ENCODE data around the gene GPC2. TPM values are rescaled to one million over a fixed set of nuclear protein-coding genes. Genes with fewer than 3 reads are reported as not detected.

GPC2 gene
- total RNA-seq, 1 donor from 2014 or later = 65.2 TPM

DNA sequence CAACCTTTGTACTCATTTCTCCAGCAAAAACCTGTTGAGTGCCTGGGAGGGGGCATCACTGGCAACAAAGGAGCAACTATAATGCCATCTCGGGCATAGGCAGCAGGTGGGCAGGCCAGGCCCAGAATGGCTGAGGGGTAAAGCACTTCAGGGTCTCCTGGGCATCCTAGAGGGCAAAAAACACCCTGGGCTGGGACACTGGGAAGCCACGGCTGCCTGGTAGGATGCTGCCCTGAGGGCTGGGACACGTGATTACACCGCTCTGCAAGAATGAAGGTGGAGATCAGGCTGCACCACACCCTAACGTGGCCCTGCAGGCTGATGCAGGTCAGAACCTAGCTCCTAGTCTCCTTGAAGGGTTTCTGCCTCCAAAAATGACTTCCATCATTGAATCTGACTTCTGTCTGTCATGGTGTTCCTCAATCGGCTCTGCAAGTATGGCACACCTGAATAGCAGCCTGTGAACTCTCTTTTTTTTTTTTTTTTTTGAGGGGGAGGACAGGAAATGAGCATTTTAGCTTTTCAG, 14.1 kb downstream of the GPC2 start:
- TF ChIP-seq CTCF (IDR thresholded peaks at IDR 0.05; ENCODE audit: unreplicated experiment) = no peak
- H3K27ac Mint-ChIP-seq = no peak overlapping the region
- no peak for DNase-seq (ENCODE audit: low spot score, unreplicated experiment)
- H3K27me3 Mint-ChIP-seq = peaks cover 26% of the 10 kb centered on the region
- no peaks in the 10 kb centered on the region for H3K36me3 Mint-ChIP-seq (ENCODE audit: insufficient read depth)
- peaks cover 21% of the 10 kb centered on the region for H3K4me1 Mint-ChIP-seq (ENCODE audit: low read depth)
- H3K4me3 Mint-ChIP-seq (ENCODE audit: low read depth) = no peak overlapping the region
- H3K9me3 Mint-ChIP-seq (ENCODE audit: low read depth) = no peaks in the 10 kb centered on the region

GRCh38 chr7:100160067-100160466, 17.1 kb downstream of the GPC2 start:
- no peaks in the 10 kb centered on the region for H3K9me3 Mint-ChIP-seq (ENCODE audit: low read depth)
- H3K4me1 Mint-ChIP-seq (ENCODE audit: low read depth) = peaks cover 9% of the 10 kb centered on the region
- DNase-seq (ENCODE audit: low spot score, unreplicated experiment) = no peak
- no peak for TF ChIP-seq CTCF (IDR thresholded peaks at IDR 0.05; ENCODE audit: unreplicated experiment)
- H3K36me3 Mint-ChIP-seq (ENCODE audit: insufficient read depth) = peaks cover 3% of the 10 kb centered on the region
- H3K27me3 Mint-ChIP-seq = peaks cover 3% of the 10 kb centered on the region
- no peak overlapping the region for H3K27ac Mint-ChIP-seq
- H3K4me3 Mint-ChIP-seq (ENCODE audit: low read depth) = peak overlapping the region; percentile 75

DNA sequence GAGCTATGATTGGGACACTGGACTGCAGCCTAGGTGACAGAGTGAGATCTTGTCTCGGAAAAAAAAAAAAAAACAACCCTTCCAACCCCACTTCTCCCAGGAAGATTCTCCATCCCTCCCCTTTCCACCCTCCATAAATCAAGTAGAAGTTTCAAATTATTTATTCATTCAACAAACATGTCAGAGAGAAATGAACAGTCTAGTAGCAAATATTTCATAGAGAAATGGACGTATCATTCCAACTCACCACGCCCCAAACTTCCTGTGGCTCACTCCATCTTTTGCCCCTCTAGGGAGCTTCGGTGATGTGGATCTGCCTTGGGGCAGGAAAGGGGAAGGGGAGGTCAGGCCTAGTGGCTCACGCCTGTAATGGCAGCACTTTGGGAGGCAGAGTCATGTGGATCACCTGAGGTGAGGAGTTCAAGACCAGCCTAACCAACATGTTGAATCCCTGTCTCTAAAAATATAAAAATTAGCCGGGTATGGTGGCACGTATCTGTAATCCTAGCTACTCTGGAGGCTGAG, 18.0 kb downstream of the GPC2 start:
- no peak for DNase-seq (ENCODE audit: low spot score, unreplicated experiment)
- Mint-ChIP-seq H3K9me3 (ENCODE audit: low read depth) (no peaks in the 10 kb centered on the region), H3K4me3 (ENCODE audit: low read depth) (peak overlapping the region; percentile 75)

DNA sequence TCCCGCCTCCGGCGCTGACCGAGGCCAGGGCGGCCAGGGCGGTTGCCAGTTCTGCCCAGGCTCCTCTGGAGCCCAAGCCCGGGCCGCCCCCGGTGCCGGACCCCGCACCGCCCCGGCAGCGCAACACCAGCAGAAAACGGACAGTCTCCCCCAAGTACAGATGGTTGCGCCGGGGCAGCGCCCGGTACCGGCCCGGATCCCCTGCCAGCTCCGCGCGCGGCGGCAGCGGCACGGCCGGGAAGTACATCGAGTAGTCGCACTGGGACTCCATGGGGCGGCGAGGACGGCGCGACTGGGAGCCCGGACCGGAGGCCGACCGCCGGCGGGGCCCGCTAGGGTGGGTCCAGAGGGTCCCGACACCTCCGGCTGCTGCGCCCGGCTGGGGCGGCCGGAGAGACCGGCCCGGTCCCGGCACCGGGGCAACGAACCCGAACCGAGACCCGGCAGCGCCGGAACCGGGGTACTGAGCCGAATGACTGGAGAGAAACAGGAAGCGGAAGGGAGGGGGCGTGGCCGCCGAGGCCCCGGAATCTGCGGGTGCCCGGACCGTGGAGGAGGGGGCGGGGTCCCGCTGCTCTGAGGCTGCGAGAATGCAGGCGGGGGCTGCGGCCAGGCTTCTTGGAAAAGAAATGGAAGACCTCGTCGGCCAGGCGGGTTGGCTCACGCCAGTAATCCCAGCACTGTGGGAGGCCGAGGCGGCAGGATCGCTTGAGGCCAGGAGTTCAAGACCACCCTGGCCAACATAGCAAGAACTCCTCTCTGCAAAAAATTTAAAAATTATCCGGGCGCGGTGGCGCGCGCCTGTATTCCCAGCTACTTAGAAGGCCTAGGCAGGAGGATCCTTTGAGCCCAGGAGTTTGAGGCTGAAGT, 18.7 kb downstream of the GPC2 start, which contains the start of gene TRAPPC14:
Gene TRAPPC14, minus strand, starts transcription at position 495 of the 870 bp plus-strand sequence. Its CDS starts 224 bp downstream, at position 271.
- no peak for TF ChIP-seq CTCF (IDR thresholded peaks at IDR 0.05; ENCODE audit: unreplicated experiment)
- H3K4me1 Mint-ChIP-seq (ENCODE audit: low read depth) = peaks cover 9% of the 10 kb centered on the region
- peak within 1 kb of the TSS; percentile 87 for H3K27ac Mint-ChIP-seq
- H3K36me3 Mint-ChIP-seq (ENCODE audit: insufficient read depth) = peaks cover 6% of the 10 kb centered on the region
- no peaks in the 10 kb centered on the region for H3K9me3 Mint-ChIP-seq (ENCODE audit: low read depth)
- peaks cover 3% of the 10 kb centered on the region for H3K27me3 Mint-ChIP-seq
- peak; percentile 82 for DNase-seq (ENCODE audit: low spot score, unreplicated experiment)
- H3K4me3 Mint-ChIP-seq (ENCODE audit: low read depth) = peak within 1 kb of the TSS; percentile 75

More for the DNA sequence above, 18.0 kb downstream of the GPC2 start:
- Mint-ChIP-seq H3K36me3 (ENCODE audit: insufficient read depth) (peaks cover 4% of the 10 kb centered on the region), H3K27me3 (peaks cover 3% of the 10 kb centered on the region), H3K4me1 (ENCODE audit: low read depth) (peaks cover 9% of the 10 kb centered on the region), H3K27ac (peak overlapping the region; percentile 87)
- TF ChIP-seq CTCF (IDR thresholded peaks at IDR 0.05; ENCODE audit: unreplicated experiment) = peak; percentile 12
